ENCODE data around the gene POLR3H. TPM values are rescaled to one million over a fixed set of nuclear protein-coding genes. Genes with fewer than 3 reads are reported as not detected.

The POLR3H gene
- polyA plus RNA-seq, 1 donor from 2014 or later = 15.9 TPM

GRCh38 chr22:41479671-41480396, 64.4 kb downstream of the POLR3H start:
- Mint-ChIP-seq H3K9me3 (no peaks in the 10 kb centered on the region), H3K36me3 (no peaks in the 10 kb centered on the region), H3K27ac (peak overlapping the region; percentile 71 to 95 (median 91)), H3K4me3 (peak overlapping the region; percentile 13 to 88 (median 76)), H3K4me1 (peaks cover 51 to 59% (median 58%) of the 10 kb centered on the region in 3 donors), H3K27me3 (no peaks in the 10 kb centered on the region)

- Mint-ChIP-seq H3K9me3 (no peaks in the 10 kb centered on the region), H3K4me3 (peak overlapping the region; percentile 62 to 88 (median 80)), H3K27ac (peak overlapping the region; percentile 54 to 94 (median 91)), H3K4me1 (peaks cover 51 to 59% (median 59%) of the 10 kb centered on the region in 3 donors), H3K36me3 (peaks cover 1% of the 10 kb centered on the region), H3K27me3 (no peaks in the 10 kb centered on the region)
Measured at GRCh38 chr22:41478891-41479521, 65.3 kb downstream of the POLR3H start.

GRCh38 chr22:41478473-41478872, 65.8 kb downstream of the POLR3H start:
- Mint-ChIP-seq H3K27me3 (no peaks in the 10 kb centered on the region), H3K4me1 (peaks cover 57 to 63% (median 61%) of the 10 kb centered on the region in 3 donors), H3K4me3 (peak overlapping the region; percentile 62 to 88 (median 80)), H3K9me3 (no peaks in the 10 kb centered on the region), H3K27ac (peak overlapping the region; percentile 54 to 94 (median 91)), H3K36me3 (peaks cover 1% of the 10 kb centered on the region)

Other genes with a start within 250 kb of the POLR3H start
- 1.4 TPM for gene ZC3H7B, start 242.9 kb downstream of the POLR3H start, polyA plus RNA-seq
- 2.9 TPM for gene TEF, start 162.5 kb downstream of the POLR3H start, polyA plus RNA-seq
- gene TOB2, start 97.7 kb downstream of the POLR3H start, polyA plus RNA-seq = 52.2 TPM
- 23.8 TPM for gene PHF5A, start 75.8 kb downstream of the POLR3H start, polyA plus RNA-seq
- gene ACO2, start 75.4 kb downstream of the POLR3H start, polyA plus RNA-seq = 132 TPM
- not detected for gene CSDC2, start 16.5 kb upstream of the POLR3H start, polyA plus RNA-seq
- 21.8 TPM for gene PMM1, start 45.4 kb upstream of the POLR3H start, polyA plus RNA-seq
- 12.5 TPM for gene DESI1, start 76.6 kb upstream of the POLR3H start, polyA plus RNA-seq
- gene XRCC6, start 76.8 kb upstream of the POLR3H start, polyA plus RNA-seq = 377 TPM
- 316 TPM for gene SNU13, start 144.4 kb upstream of the POLR3H start, polyA plus RNA-seq
- gene MEI1, start 155.0 kb upstream of the POLR3H start, polyA plus RNA-seq = 105 TPM